Measurements from ENCODE around the gene CFAP20.
"Not testable (repeated sequence)": the region's sequence is repeated elsewhere in the genome, so short reads cannot be mapped to it uniquely, and the experiment has no call there.

Gene CFAP20

DNA sequence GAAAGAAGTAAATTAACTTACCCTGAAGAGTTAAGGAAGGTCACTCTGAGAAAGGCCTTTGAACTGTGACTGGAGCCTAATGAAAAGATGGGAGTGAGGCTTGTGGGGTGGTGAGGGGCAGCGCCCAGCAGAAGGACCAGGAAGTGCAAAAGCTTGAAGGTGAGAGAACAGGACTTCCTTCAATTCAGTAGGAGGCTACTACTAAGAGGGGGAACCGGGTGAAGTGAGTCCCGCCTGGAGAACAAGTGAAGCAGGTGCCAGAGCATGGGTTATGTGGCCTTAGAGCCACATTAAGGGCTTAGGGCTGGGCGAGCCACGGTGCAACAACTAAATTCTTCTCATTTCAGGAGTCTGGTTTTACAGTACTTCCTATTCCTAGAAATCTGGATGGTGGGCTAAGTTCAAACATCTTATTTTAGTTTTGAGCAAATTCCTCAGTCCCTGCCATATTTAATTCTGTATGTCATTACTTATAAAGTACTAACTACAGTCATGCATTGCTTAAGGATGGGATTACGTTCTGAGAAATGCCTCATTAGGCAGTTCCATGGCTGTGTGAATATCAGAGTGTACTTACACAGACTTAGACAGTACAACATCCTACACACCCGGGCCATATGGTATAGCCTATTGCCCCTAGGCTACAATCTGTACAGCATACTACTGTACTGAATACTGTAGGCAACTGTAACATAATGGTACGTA lies 5.1 kb downstream of the CFAP20 start:
- DNase-seq = no peak

DNA sequence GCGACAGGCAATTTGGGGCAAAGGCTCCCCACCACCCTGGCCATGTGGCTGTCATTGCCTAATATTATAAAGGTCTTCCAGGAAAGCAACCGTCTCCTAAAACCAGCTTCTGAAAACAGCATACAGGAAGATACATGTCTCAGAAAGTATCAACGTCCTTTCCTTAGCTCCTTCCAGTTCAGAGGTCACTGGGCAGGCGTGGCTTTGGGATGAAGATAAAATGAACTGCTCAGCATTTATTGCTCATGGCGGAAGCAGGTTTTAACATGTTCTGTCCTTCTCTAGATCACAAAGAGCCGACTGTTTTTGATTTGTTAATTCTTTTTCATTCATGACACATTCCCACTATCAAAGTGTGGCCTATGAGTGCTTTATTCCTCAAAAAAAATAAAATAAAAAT lies 8.0 kb downstream of the CFAP20 start:
- no peak for DNase-seq

DNA sequence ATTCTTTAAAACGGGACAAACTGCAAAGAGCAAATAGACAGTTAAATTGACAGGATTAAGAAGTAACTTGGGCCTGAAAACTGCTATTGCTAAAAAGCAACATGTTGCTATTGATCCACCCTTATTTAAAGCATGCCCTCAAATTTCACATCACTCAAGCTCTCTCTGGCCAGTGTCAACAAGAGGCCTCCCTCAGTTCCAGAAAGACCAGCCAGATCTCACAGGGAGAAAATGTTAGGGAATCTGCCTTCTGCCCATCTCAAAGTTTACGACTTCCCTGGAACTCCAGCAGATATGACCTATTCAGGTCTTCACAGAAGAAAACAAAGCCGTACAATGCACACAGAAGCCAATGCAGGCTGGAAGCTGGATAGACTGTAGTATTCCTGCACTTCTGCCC lies 8.9 kb downstream of the CFAP20 start:
- DNase-seq = no peak

DNA sequence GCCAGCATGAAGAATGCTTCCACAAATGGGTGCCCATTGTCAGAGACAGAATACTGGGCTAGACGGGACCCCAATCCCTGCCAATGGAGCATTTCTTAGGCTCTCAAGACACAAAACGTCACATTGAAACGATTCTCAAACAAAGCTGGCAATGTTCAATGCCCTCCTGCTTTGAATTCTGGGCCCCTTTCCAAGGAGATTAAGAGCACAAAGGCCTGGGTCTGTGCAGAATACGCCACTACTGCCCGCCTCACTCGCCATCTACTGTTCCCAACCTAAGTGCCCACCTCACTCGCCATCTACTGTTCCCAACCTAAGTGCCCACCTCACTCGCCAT lies 9.7 kb downstream of the CFAP20 start:
- DNase-seq = no peak

DNA sequence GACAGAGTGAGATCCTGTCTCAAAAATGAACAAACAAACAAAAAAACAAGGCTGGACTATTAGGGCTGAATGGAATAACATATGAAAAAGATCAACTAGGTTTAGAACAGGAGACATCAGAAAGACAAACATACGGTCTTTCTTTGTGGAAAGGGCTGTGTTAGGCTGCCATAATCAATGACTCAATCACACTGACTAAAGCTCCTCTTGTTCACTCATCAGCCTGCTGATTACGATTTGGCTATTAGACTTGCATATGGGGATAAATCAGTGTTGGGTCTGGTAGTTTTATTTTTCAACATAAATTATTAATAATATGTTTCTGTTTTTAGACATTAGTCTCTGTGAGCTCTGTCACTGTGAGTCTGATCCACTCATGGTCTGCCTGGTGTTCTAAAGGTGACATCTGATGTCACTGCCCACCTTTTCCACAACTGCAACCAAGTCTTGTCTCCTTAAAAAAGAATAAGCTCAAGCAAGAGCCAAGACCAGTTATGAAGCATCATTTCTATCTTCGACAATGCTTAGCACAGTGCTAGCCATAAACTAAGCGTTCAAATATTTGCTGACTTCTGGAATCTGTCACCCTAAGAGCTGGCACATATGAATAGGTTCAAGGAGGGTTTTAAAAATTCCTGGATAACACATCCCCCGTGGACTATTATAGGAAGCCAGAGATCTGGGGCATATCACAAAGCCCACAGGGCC lies 10.2 kb downstream of the CFAP20 start:
- DNase-seq = no peak

DNA sequence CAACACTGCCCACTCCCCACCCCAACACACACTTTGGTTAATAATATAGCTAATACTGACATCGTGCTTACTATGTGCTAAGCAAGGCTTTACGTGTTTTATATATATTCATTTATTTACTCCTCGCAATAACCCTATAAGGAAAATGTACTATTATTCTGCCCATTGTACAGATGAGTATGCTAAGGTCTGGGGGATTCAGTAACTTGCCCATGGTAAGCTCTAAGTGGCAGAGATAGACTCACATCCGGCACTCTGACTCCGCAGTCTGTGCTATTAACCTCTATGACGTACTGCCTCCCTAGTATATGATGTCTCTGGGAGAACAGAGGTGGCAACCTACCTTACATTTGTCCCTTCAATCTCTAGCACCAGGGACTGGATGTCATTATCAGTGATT lies 12.7 kb downstream of the CFAP20 start:
- no peak for DNase-seq

DNA sequence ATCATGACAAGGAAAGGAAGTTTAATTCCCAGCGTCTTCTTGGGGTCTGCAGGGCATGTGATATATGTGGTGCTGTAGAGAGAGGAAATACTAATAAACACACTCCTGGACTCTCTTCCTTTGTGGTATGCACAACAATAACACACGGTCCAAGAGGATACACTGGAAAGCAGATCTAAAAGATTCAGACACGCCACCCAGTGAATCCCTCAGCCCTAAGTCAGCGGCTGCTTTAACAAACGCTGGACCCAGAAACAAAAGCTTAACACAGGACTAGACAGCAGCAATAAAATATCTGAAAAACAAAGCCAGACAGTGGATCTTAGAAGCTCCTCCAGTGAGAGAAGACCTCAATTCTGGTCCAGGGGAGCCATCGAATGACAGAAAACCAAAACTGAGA lies 13.1 kb downstream of the CFAP20 start:
- no peak for DNase-seq

DNA sequence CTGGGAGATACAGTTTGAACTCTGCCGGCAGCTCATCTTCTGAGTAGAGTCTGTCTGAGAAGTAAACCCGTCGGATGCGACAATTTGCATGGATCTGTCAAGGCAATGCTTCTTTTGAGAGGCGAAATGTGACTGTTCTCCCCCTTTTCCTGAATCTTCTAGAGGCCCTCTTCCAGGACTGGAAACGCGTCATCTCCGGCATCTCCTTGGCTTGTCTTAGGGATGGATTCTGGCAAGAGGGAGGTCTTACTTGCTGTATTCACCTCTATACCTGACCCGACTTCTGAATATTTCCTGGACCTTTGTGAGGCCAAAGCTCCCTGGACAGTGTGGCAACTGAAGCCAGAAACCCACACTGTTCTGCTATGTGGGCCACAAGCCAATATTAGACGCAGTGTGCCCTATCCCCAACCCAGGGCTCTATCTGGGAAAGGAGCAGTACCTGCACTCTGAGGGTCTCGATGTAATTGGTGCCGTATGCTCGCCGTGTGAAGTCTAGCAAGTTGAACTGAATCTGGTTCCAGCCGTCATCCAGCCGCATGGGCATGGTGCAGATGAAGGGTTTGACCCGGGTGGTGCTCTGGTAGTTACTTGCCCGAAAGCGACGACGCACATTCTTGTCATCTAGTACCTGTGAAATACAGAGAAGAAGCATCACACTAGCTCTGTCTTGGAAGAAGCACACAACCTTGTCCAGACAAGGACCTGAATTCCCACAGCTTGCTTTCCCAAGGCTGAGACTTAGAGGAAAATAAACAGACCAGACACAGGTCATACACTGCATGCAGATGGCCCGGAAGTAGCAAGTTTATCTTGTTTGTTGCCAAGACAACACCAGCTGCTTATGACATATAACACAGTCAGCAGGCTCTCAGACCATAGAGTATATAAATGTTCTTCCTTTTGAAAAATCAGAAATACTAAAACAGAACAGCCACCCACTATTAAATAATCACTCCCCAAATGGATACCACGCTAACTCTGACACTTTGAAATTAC lies 14.1 kb downstream of the CFAP20 start:
- no peak for DNase-seq

DNA sequence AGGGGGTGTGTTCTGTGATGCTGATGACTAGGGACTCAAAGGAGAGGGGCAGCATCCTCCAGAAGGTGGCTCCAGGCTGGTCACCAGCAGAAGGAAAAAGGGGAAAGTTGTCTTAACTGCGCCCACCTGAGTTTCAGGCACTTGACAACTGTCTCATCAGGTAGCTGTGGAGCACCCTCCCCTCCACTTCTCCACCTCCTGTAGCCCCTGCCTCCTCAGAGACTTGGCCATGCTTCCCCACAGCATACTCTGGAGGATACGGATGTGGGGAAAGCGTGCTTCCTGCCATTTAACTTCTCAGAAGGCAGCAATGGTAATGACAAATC lies 17.9 kb downstream of the CFAP20 start:
- no peak for DNase-seq

DNA sequence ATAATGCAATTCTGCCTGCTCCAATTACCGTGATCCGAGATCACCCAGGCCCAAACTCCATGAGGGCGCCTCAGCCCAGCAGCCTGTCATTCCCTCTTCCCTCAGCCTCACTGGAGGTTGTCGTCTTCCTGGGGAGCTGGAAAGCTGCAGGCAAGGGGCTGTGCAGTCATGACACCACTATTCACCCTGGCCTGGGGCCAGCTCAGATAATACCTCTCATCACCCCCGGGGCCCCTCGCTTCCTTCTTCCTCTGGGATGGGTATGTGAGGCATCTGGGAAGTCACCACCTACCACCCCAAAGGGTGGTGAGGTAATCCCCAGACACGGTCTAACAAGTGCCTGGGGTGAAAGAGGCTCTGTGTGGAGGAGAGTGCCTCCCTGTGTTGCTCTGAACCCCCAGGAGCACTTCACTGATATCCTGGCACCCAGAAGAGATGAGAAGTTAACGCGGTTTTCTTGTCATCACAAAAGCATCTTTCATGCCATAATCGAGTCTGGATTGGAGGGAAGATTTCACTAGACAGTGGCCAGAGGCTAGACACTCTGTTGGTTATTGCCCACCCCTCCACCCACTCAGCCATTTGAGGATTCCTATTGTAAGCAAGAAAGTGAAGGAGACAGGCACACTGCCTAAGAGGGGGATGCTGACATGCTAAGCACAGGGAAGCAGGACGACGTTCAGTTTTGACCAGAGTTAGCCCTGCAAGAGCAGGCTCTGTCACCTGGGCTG lies 18.4 kb downstream of the CFAP20 start:
- DNase-seq = no peak

DNA sequence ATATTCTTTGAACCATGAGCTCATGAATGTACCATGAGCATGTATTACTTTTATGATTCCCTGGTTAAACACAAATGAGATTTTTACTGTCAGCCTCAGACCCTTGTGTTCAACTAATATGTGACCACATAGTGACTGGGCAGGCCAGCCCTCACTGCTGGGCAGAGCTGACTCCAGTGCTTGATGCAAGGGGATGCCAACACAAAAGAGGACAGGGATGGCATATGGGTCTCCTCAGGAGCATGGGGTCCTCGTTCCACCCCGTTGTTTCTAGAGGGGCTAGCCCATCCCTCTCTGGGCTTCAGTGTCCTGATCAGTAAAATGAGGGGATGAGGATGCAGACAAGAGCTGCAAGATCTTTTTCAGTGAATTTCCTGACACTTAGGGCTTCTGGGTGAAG lies 19.3 kb downstream of the CFAP20 start:
- no peak for DNase-seq

DNA sequence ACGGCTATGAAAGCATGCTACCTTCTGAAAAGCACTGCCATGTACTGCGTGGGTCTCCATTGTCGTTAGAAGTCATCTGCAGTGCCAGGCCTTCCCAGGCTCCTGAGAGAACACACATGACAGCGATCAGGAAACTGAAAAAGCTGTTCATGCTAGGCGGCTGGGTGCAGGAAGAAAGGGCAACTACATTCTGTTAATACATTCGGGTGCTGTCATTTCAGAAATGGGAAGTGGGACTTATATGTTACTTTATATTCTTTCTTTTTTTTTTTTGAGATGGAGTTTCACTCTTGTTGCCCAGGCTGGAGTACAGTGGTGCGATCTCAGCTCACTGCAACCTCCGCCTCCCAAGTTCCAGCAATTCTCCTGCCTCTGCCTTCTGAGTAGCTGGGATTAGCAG lies 19.9 kb downstream of the CFAP20 start:
- no peak for DNase-seq

DNA sequence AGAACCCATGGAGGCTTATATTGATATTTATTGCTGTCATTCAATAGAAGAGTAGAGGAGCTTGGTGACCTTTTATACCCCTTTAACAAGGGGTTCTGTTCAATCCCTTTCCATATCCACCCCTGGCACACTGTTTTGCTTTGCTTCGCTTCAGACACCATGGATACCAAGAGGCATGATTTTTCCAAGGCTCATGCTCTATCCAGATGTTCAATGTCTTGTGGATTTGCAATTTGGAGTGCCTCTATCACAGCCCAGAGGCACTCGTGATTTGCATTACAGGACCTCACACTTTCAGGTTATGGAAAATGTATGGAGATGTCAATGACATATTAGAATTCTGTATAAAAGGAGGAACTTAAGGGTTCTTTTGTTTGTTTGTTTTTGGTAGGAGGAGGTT lies 21.5 kb downstream of the CFAP20 start:
- DNase-seq = no peak

DNA sequence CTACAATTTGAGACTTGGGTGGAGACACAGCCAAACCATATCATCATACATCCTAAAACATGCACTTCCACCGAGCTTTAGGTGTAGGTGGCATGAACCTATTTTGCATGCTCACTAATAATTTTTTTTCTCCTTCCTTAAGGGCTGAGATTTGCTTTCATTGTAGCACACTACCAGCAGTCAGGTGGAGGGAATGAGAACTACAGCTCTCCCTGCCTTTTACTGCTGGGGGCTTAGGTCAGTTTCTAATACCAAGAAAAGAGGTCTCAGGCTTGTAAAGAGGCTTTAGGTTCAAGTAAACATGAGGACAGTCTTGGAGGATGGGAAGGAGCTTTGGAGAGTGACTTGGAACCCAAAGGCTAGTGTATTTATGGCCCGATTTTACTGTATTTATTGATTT lies 22.0 kb downstream of the CFAP20 start:
- no peak for DNase-seq

DNA sequence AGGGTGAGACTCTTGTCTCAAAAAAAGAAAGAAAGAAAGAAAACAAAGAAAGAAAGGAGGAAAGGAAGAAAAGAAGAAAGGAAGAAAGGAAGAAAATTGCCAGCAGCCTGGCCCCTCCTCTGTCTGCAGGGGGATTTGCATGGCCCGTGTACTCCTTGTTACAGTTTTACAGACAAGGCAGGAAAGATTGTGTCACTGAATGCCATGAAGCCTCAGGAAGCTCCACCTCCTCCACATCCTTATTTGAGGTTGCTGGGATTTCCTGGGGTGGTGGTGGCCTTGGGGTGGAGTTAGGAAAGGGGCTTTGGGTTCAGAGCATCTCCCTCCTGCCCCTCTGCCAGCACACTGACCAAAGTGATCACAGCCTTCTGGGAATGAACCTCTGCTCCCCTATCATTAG lies 23.6 kb downstream of the CFAP20 start:
- DNase-seq = no peak

DNA sequence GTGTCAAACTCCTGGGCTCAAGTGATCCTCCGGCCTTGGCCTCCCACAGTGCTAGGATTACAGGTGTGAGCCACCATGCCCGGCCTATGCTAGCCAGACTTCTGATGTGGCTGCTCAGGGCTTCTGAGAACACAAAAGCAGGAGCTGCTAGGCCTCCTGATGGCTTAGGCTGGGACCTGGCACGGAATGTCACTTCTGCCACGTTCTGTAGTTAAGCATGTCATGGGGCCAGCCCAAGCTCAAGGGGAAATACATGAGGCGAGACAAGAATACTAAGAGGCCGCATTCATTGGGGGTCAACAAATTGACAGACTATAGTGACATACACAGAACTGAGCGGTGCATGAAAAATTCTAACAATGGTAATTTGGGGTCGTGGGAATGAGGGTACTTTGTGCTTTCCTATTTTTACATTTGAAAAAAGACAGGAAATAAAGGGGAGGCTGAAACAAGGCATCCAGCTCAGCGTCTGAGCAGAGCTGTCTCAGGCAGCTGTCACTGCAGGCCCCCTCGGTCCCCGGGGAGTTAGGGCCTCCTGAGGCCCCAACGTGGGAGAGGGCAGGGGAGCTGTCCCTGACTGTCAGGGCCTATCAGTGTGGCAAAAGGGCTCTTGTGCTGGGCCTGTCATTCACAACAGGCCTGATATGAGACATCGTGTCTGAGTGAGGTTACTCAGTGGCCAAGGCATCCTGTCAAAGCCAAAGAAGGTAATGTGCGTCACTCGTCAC lies 26.4 kb downstream of the CFAP20 start:
- DNase-seq = no peak

DNA sequence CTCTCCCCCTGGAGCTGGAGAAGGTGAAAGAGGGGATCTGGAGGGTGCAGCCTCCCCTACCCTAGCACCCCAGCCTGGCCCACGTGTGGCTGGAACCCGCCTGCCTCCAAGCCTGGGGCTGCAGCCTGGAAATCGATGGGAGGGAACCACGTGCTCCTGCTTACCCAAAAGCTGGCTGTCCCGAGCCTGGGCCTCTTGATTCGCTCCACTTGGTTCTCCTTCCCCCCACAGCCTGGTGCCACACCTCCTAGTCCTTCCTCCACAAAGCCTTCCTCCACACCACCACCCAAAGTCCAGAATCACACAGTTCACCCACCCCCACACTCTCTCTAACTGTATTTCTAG lies 29.3 kb downstream of the CFAP20 start:
- no peak for DNase-seq

DNA sequence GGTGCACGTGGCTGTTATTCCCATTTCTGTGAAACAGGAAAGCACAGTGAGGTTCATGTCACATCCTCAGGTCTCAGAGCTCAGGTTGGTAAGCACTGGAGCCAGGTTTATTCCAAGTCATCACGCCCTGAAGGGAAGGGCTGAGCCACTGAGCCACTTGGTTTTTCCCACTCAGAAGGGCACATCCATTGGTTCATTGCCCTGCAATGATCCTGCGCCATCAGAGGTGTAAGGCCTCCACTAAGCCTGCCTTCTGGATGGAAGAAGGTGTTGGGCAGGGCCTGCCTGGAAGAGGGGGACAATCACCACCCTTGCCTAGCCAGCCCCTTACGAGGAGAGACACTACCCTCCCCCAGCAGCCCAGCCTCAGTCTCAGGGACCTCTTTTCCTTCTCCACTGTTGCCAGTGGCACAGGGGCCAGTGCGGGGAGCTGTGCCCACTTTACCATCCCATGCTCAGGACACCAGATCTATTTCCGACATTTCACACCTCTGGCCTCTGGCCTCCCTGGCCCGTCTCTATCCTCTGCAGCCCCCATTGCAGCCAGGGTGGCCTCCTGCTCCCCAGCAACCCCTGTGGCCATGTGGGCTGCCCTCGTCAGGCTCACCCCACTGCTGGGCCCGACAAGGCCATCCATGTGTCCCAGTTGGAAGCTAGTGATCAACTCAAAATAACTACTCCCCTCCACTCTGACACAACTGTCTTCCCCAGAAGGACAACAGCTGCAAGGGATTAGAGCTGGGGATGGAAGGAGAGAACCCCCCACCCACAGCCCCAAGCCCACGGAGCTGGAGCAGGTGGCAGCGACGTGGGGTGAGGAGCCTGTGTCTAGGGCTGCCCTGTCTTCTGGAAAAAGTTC lies 29.9 kb downstream of the CFAP20 start:
- DNase-seq = no peak

DNA sequence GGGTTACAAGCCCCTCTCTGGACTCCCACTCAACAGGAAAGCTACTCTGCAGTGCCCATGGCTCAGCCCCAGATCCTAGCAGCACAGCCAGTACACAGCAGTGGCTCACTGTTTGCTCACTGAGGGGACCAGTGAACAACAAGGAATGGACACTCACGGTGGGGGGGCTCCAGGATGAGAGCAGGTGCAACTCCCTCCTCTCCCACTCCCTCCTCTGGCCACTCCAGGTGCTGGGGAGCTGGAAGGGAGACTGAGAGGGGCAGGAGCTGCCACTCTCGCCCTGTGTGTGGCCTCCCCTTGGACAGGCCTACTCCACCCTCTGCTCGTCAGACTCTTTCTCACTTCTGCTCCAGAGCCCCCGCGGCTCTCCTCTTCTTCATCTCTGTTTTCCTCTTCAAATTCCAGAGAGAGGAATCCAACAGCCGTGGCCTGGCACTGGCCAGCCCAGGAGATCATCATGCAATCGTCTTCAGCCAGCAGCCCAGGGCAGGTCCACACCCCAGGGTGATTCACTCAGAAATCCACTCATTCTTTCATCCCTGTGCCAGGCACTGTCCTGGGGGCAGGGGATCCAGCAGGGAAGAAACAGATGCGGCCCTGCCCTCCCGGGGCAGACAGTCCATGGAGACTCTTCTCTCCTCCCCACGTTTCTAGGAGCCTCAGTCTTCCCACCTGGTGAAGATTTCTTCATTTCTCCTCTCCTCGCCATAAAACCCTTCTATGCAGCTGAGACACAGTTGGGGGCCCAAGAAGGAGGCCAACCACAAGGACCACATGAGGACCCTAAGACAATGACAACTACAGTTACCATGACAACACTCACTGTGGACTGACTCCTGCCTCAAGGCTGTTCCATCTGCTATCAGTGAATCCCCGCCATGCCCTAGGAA lies 30.7 kb downstream of the CFAP20 start:
- no peak for DNase-seq

DNA sequence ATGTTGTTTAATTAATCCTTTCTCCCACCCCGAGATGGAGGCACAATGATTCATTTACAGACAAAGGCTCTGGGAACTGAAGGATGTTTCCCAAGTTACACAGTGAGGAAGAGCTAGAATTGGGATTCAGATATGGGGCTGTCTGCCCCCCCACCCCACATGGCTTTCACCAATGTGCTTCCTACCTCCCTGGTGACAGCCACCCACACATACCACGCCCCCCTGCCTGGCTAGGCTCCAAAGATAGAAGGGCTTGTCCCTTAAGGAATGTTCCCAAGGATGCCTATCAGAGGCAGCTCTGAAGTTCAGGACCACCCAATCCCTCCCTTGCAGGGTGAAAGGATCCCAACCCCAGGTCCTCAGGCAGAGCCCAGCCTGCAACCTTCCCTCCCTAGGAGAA lies 32.9 kb downstream of the CFAP20 start:
- no peak for DNase-seq

DNA sequence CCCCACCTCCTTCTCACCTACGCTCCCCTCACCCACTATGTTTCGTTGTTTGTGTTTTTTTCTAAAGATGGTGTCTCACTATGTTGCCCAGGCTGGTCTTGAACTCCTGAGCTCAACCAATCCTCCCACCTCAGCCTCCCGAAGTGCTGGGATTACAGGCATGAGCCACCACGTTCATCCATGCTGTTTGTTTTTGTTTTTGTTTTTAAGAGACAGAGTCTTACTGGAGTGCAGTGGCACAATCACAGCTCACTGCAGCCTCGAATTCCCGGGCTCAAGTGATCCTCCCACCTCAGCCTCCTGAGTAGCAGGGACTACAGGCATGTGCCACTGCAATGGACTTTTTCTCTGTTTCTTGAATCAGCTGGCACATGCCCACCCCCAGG lies 33.6 kb downstream of the CFAP20 start:
- not testable (repeated sequence) for DNase-seq
